Activated naive CD8-positive, alpha-beta T cell treated with anti-CD3 and anti-CD28 coated beads, Interleukin-2, amount 10 ng/mL, durations not matched to agents 7 days and 5 days (primary cell): ENCODE results near the gene DDX41. TPM values are rescaled to one million over a fixed set of nuclear protein-coding genes. Genes with fewer than 3 reads are reported as not detected.

Source experiments
- ATAC-seq: fragments of 150-1000 bp; cut with Tn5 transposase; one replicate; pipeline ENCODE4 v1.10.0; 2021; ENCODE audit warnings: low read depth, moderate library complexity
- POLR2A ChIA-PET: fragments of 350-600 bp; sonication (Branson Sonifier 250); formaldehyde crosslinking; loops from one replicate; lab custom pipeline; 2021; ENCODE audit warnings: antibody characterized with exemption; lab: Charles Lee
- DNase-seq: peaks from one replicate; pipeline ENCODE4 v3.0.0; 2021
- H3K27ac Mint-ChIP-seq: one replicate; pipeline ENCODE4 v1.8.0; 2022; ENCODE audit warnings: mild to moderate bottlenecking, mixed read lengths
- H3K27me3 Mint-ChIP-seq: one replicate; pipeline ENCODE4 v1.8.0; 2022; ENCODE audit warnings: mild to moderate bottlenecking, moderate library complexity, mixed read lengths
- H3K36me3 Mint-ChIP-seq: one replicate; pipeline ENCODE4 v1.8.0; 2021; ENCODE audit warnings: mild to moderate bottlenecking, mixed read lengths
- H3K4me1 Mint-ChIP-seq: one replicate; pipeline ENCODE4 v1.8.0; 2021; ENCODE audit warnings: mixed read lengths
- H3K4me3 Mint-ChIP-seq: one replicate; pipeline ENCODE4 v1.8.0; 2022; ENCODE audit warnings: mild to moderate bottlenecking, moderate library complexity, mixed read lengths
- H3K9me3 Mint-ChIP-seq: one replicate; pipeline ENCODE4 v1.8.0; 2021; ENCODE audit warnings: mixed read lengths
- total RNA-seq, 2 experiments: library from RNA; stranded (reverse); gene quantifications; one replicate each; pipeline ENCODE4 v1.2.3, GENCODE V29; 2021

Gene DDX41
- total RNA-seq, 2 experiments from 2014 or later: 132 to 135 TPM

GRCh38 chr5:177469750-177470525, 46.8 kb downstream of the DDX41 start:
- no peak for DNase-seq
- Mint-ChIP-seq H3K27me3 (no peaks in the 10 kb centered on the region), H3K4me1 (peaks cover 37% of the 10 kb centered on the region), H3K9me3 (no peaks in the 10 kb centered on the region), H3K4me3 (peak overlapping the region; percentile 83), H3K36me3 (peaks cover 23% of the 10 kb centered on the region), H3K27ac (peak overlapping the region; percentile 80)
- POLR2A ChIA-PET: interaction anchor here (0.7 to 4.0 kb wide), 8 partner anchors 7 to 112 kb away, joined by 3 to 34 read pairs (median 4); partner anchors contain the start of genes PDLIM7, PRR7 and RGS14
- no peak for ATAC-seq

- no peak for ATAC-seq
- DNase-seq: no peak
- H3K9me3 Mint-ChIP-seq: no peaks in the 10 kb centered on the region
- H3K27ac Mint-ChIP-seq: peak overlapping the region; percentile 80
- H3K36me3 Mint-ChIP-seq: peaks cover 19% of the 10 kb centered on the region
- H3K27me3 Mint-ChIP-seq: no peaks in the 10 kb centered on the region
- H3K4me3 Mint-ChIP-seq: no peak overlapping the region
- POLR2A ChIA-PET: interaction anchor here (0.6 to 2.7 kb wide), 4 partner anchors 9 to 43 kb away, joined by 3 to 8 read pairs (median 4); no protein-coding TSS in a partner anchor
- H3K4me1 Mint-ChIP-seq: peaks cover 28% of the 10 kb centered on the region
Observed at GRCh38 chr5:177468685-177469628, 47.8 kb downstream of the DDX41 start.

GRCh38 chr5:177468329-177468684, 48.5 kb downstream of the DDX41 start:
- POLR2A ChIA-PET: interaction anchor here (0.6 to 0.9 kb wide), 2 partner anchors 13 to 97 kb away, joined by 3 read pairs; no protein-coding TSS in a partner anchor
- Mint-ChIP-seq H3K27me3 (no peaks in the 10 kb centered on the region), H3K27ac (peak overlapping the region; percentile 60)

GRCh38 chr5:177467436-177467835, 49.3 kb downstream of the DDX41 start:
- POLR2A ChIA-PET: interaction anchor here (0.9 kb wide), 1 partner anchor 12 kb away, joined by 3 read pairs; no protein-coding TSS in a partner anchor
- no peaks in the 10 kb centered on the region for H3K9me3 Mint-ChIP-seq
- DNase-seq (no peak), ATAC-seq (no peak)
- H3K27ac Mint-ChIP-seq: no peak overlapping the region
- H3K4me1 Mint-ChIP-seq: peaks cover 34% of the 10 kb centered on the region
- no peaks in the 10 kb centered on the region for H3K27me3 Mint-ChIP-seq
- no peak overlapping the region for H3K4me3 Mint-ChIP-seq
- peaks cover 19% of the 10 kb centered on the region for H3K36me3 Mint-ChIP-seq

More at GRCh38 chr5:177468329-177468684, 48.5 kb downstream of the DDX41 start:
- H3K36me3 Mint-ChIP-seq: peaks cover 19% of the 10 kb centered on the region
- no peak overlapping the region for H3K4me3 Mint-ChIP-seq
- H3K4me1 Mint-ChIP-seq: peaks cover 27% of the 10 kb centered on the region
- no peak for ATAC-seq
- DNase-seq: no peak
- H3K9me3 Mint-ChIP-seq: no peaks in the 10 kb centered on the region

- POLR2A ChIA-PET: no interaction called here
- no peak for ATAC-seq
- peaks cover 21% of the 10 kb centered on the region for H3K36me3 Mint-ChIP-seq
- no peak overlapping the region for H3K27ac Mint-ChIP-seq
- H3K9me3 Mint-ChIP-seq: no peaks in the 10 kb centered on the region
- H3K4me1 Mint-ChIP-seq: peaks cover 38% of the 10 kb centered on the region
- DNase-seq: no peak
- H3K27me3 Mint-ChIP-seq: no peaks in the 10 kb centered on the region
- H3K4me3 Mint-ChIP-seq: no peak overlapping the region
Observed at GRCh38 chr5:177466861-177467260, 49.9 kb downstream of the DDX41 start.

GRCh38 chr5:177465044-177465443, 51.7 kb downstream of the DDX41 start:
- POLR2A ChIA-PET: interaction anchor here (0.7 kb wide), 1 partner anchor 16 kb away, joined by 3 read pairs; no protein-coding TSS in a partner anchor
- Mint-ChIP-seq H3K36me3 (peaks cover 28% of the 10 kb centered on the region), H3K4me3 (no peak overlapping the region), H3K27ac (no peak overlapping the region), H3K9me3 (no peaks in the 10 kb centered on the region), H3K4me1 (peaks cover 28% of the 10 kb centered on the region), H3K27me3 (no peaks in the 10 kb centered on the region)
- no peak for DNase-seq
- ATAC-seq: no peak

GRCh38 chr5:177462021-177462670, 54.6 kb downstream of the DDX41 start:
- H3K4me3 Mint-ChIP-seq: peak overlapping the region; percentile 88

More at GRCh38 chr5:177462021-177462670, 54.6 kb downstream of the DDX41 start:
- peaks cover 23% of the 10 kb centered on the region for H3K36me3 Mint-ChIP-seq
- ATAC-seq: peak; percentile 34
- H3K27me3 Mint-ChIP-seq: no peaks in the 10 kb centered on the region
- peak; percentile 62 for DNase-seq
- peak overlapping the region; percentile 98 for H3K27ac Mint-ChIP-seq
- POLR2A ChIA-PET: interaction anchor here (0.6 to 2.7 kb wide), 4 partner anchors 10 to 37 kb away, joined by 3 to 25 read pairs (median 4); partner anchors contain the start of genes DBN1 and PRR7
- H3K4me1 Mint-ChIP-seq: peaks cover 23% of the 10 kb centered on the region
- H3K9me3 Mint-ChIP-seq: no peaks in the 10 kb centered on the region

Other genes with a start within 250 kb of the DDX41 start
- gene RAB24, start 213.2 kb downstream of the DDX41 start, total RNA-seq: 10 to 100 TPM; 39.0 to 46.6 TPM
- gene PRELID1, start 213.2 kb downstream of the DDX41 start, total RNA-seq: 100 to 1,000 TPM; 104 TPM
- gene MXD3, start 205.1 kb downstream of the DDX41 start, total RNA-seq: 10 to 100 TPM; 85.0 to 94.0 TPM
- 100 to 1,000 TPM; 110 to 116 TPM for gene LMAN2, start 165.3 kb downstream of the DDX41 start, total RNA-seq
- gene RGS14, start 159.0 kb downstream of the DDX41 start, total RNA-seq: 100 to 1,000 TPM; 113 to 124 TPM
- gene SLC34A1, start 132.5 kb downstream of the DDX41 start, total RNA-seq: 1 to 10 TPM; 1.9 to 2.1 TPM
- not detected for gene PFN3, start 116.3 kb downstream of the DDX41 start, total RNA-seq
- 1 to 10 TPM; 2.2 to 2.8 TPM for gene F12, start 107.4 kb downstream of the DDX41 start, total RNA-seq
- 100 to 1,000 TPM; 181 to 186 TPM for gene GRK6, start 90.3 kb downstream of the DDX41 start, total RNA-seq
- 10 to 100 TPM; 10.0 to 10.6 TPM for gene PRR7, start 70.1 kb downstream of the DDX41 start, total RNA-seq
- 10 to 100 TPM; 82.5 to 87.0 TPM for gene DBN1, start 43.3 kb downstream of the DDX41 start, total RNA-seq
- gene PDLIM7, start 19.4 kb downstream of the DDX41 start, total RNA-seq: 10 to 100 TPM; 51.6 to 60.6 TPM
- 1 to 10 TPM; 3.7 to 6.0 TPM for gene DOK3, start 7.1 kb downstream of the DDX41 start, total RNA-seq
- gene FAM193B, start 37.6 kb upstream of the DDX41 start, total RNA-seq: 100 to 1,000 TPM; 142 to 153 TPM
- 10 to 100 TPM; 81.0 to 83.2 TPM for gene TMED9, start 75.2 kb upstream of the DDX41 start, total RNA-seq
- 10 to 100 TPM; 26.2 to 28.5 TPM for gene B4GALT7, start 83.2 kb upstream of the DDX41 start, total RNA-seq